ENCODE measurements around the gene PLEKHG7.
A peak's percentile ranks its signal among the peaks of the same experiment; 100 is the strongest.

PLEKHG7 gene

DNA sequence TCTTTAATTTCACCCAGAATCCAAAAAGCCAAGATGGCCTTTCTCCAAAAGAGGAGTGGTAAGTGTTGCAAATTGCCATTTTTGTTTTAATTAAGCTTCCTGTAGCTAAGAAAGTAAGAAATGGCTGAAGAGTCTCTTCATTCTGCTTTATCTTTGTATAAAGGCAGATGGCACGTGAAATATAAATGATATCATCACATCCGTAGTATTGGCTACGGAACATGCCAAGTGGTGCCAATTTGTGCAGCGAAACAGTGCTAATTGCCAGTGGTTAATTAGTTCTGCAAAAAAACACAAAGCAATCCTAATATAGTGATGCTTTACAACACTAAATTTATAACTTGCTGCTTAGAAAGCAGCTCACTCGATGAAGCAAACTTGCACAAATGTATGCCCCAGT lies 29.4 kb downstream of the PLEKHG7 start:
- DNase-seq (ENCODE audit: low spot score), result no peak
- TF ChIP-seq, protein P1, sequence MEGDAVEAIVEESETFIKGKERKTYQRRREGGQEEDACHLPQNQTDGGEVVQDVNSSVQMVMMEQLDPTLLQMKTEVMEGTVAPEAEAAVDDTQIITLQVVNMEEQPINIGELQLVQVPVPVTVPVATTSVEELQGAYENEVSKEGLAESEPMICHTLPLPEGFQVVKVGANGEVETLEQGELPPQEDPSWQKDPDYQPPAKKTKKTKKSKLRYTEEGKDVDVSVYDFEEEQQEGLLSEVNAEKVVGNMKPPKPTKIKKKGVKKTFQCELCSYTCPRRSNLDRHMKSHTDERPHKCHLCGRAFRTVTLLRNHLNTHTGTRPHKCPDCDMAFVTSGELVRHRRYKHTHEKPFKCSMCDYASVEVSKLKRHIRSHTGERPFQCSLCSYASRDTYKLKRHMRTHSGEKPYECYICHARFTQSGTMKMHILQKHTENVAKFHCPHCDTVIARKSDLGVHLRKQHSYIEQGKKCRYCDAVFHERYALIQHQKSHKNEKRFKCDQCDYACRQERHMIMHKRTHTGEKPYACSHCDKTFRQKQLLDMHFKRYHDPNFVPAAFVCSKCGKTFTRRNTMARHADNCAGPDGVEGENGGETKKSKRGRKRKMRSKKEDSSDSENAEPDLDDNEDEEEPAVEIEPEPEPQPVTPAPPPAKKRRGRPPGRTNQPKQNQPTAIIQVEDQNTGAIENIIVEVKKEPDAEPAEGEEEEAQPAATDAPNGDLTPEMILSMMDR (conservative IDR thresholded peaks at IDR 0.05; ENCODE audit: low read depth), result no peak
- no peak overlapping the region for H3K27ac ChIP-seq
- ChIA-PET CTCF (interaction anchor here (0.6 kb wide), 1 partner anchor 1376 kb away, joined by 3 read pairs; no protein-coding TSS in a partner anchor), POLR2A (ENCODE audit: low non-redundant PET) (no interaction called here)

DNA sequence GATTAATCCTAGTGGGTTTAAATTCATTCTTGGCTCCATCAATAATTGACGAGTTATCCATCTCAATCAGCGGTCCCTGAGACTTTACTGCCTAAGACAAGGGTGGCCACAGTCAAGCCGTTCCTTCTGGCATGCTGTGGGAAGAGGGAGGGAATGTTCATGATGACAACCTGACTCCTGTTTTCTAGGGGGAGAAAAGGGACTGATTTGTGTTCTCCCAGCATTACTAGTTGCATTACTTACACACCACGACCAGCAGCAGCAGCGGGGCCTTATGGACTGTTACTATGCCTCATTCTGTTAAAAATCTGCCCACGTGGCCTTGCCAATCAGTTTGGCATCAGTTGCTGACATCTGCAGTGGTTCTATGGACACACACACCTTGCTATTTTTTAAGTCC lies 29.9 kb downstream of the PLEKHG7 start:
- ChIA-PET POLR2A (ENCODE audit: low non-redundant PET) (no interaction called here), CTCF (no interaction called here)
- DNase-seq (ENCODE audit: low spot score), result no peak
- TF ChIP-seq, protein P1 (conservative IDR thresholded peaks at IDR 0.05; ENCODE audit: low read depth), result no peak
- no peak overlapping the region for H3K27ac ChIP-seq

DNA sequence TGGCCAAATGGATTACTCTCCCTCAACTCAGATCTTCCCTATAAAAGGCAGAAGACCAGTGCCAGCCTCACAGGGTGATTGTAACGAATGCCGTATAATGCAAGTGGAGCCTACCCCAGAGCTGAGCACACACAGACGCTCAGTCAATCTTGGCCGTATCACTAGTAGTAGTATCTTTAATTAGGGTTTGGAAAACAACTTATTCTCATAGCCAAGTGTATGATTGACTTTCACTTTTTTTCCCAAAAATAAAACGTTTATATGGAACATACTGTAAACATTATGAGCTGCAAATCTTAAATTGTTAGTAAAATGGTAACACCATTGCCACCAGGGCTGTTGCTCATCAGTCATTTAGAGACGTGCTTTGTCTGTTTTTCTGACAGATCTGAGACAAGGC lies 30.4 kb downstream of the PLEKHG7 start:
- CTCF ChIA-PET, result no interaction called here
- TF ChIP-seq, protein P1 (conservative IDR thresholded peaks at IDR 0.05; ENCODE audit: low read depth), result no peak
- POLR2A ChIA-PET (ENCODE audit: low non-redundant PET), result no interaction called here
- no peak for DNase-seq (ENCODE audit: low spot score)
- H3K27ac ChIP-seq, result no peak overlapping the region

DNA sequence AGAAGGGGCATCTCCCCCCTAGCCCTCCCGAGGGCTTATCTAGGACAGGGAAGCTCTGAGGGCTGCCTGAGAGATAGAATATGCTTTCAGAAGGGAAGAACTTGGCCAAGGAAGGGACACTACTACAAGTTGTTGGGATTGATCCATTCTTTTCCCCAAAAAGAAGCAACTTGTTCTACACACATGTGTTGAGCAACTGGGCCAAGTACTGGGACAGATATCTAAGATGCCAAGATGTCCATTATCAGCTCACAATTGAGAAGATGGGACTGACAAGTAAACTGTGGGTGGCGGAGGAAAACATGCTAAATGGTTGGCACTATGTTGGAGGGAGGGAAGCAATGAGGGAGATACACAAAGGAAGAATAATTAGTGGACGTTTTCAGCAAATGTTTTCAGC lies 30.9 kb downstream of the PLEKHG7 start:
- TF ChIP-seq, protein P1 (conservative IDR thresholded peaks at IDR 0.05; ENCODE audit: low read depth), result no peak
- no peak overlapping the region for H3K27ac ChIP-seq
- CTCF ChIA-PET, result no interaction called here
- POLR2A ChIA-PET (ENCODE audit: low non-redundant PET), result no interaction called here
- DNase-seq (ENCODE audit: low spot score), result no peak

DNA sequence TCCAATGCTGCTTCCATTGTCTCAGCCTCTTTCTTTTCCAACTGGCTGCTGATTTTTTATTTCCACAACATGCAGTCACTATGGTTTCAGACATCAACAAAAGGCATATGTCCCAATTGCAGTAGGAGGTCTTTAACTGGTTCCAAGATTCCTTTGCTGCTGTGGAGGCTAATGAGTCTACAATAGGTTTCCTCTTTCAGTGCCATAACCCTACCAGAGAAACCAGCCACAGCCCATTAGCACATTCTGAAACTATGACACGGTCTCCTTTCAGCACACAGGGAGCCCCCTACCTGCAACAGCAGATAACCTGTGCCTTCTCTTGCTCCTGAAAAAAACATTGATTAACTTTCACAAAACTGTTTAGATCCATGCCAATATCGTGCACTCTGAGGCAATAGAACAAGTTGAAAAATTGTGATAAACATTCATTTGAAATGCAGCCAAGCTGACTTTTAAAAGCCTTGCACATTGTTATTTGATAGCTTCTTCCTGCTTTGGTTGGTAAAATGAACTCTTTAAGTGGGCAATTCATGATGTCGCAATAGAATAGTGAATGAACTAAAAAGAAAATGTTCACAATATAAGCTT lies 32.4 kb downstream of the PLEKHG7 start:
- ChIA-PET CTCF (interaction anchor here (0.6 kb wide), 2 partner anchors 711 to 1096 kb away, joined by 3 to 4 read pairs; no protein-coding TSS in a partner anchor), POLR2A (ENCODE audit: low non-redundant PET) (no interaction called here)
- H3K27ac ChIP-seq, result peak overlapping the region; percentile 59
- TF ChIP-seq, protein P1 (conservative IDR thresholded peaks at IDR 0.05; ENCODE audit: low read depth), result no peak
- peak; percentile 15 for DNase-seq (ENCODE audit: low spot score)

DNA sequence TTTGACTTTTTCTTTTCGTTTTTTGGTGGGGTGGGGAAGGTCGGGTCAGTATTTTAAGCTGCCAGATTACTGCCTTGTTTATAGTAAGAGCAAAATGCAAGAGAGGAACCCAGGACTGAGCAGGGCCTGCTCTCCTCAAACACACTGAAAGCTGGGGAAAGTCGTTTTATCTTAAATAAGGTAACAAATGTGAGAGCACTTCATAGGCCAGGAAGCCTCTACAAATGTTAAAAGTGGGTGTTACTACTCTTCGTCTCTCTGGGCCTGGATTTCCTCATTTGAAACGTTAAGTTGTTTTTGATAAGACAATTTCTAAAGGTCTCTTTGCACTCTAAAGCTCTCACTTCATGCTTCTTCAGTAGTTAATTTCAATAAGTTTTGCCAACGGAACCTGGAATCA lies 33.8 kb downstream of the PLEKHG7 start:
- POLR2A ChIA-PET (ENCODE audit: low non-redundant PET), result no interaction called here
- DNase-seq (ENCODE audit: low spot score), result no peak
- H3K27ac ChIP-seq, result no peak overlapping the region
- CTCF ChIA-PET, result interaction anchor here (0.5 to 0.8 kb wide), 2 partner anchors 76 to 517 kb away, joined by 3 read pairs; no protein-coding TSS in a partner anchor
- TF ChIP-seq, protein P1 (conservative IDR thresholded peaks at IDR 0.05; ENCODE audit: low read depth), result no peak
